Lower leg skin (tissue), 4 donors: ENCODE data around the gene XRCC4. TPM values are rescaled to one million over a fixed set of nuclear protein-coding genes. Genes with fewer than 3 reads are reported as not detected.
A peak's percentile ranks its signal among the peaks of the same experiment; 100 is the strongest.

Experiments
- DNase-seq, 2 donors: peaks; one replicate each; pipeline ENCODE4 v3.0.0-alpha.2; 2019; ENCODE audit warnings: low spot score in 2 of 2
- H3K4me3 ChIP-seq: fragments of 200-600 bp; sonication (generic); 2 replicates; pipeline ENCODE4 v1.5.1; 2017; ENCODE audit warnings: mild to moderate bottlenecking, low read depth; ENCODE audit not compliant: poor library complexity, severe bottlenecking
- POLR2A ChIP-seq, 2 donors: fragments of 450-650 bp; IDR thresholded peaks; one replicate each; pipeline ENCODE4 v1.6.1; 2016 to 2017; ENCODE audit warnings: antibody characterized with exemption in 2 of 2, mild to moderate bottlenecking in 1 of 2, moderate library complexity in 1 of 2
- WGBS, 2 donors: methylation state at CpG; one replicate each; pipeline ENCODE4 v1.1.5; 2018; 5-methylcytosine and 5-hydroxymethylcytosine counted together
- intact Hi-C: fragments of 100-400 bp; cut with DNase I; formaldehyde crosslinking; loops from one replicate; pipeline ENCODE4 v1.15.0; 2023; ENCODE audit warnings: low total_unique reads
- total RNA-seq, 4 donors: library from RNA; depleted of rRNA; stranded (reverse); fragments of >200 nt; gene quantifications; one replicate each; pipeline ENCODE4 v1.1.0, GENCODE V29; 2016
- TF ChIP-seq, protein P1 (sequence below), 3 donors: fragments of 450-650 bp; IDR thresholded peaks; one replicate each; pipeline ENCODE4 v1.5.1; 2016; ENCODE audit warnings: antibody characterized with exemption in 3 of 3, mild to moderate bottlenecking in 3 of 3, moderate library complexity in 2 of 3

XRCC4 gene
- total RNA-seq, 4 donors from 2014 or later = 2.0 to 7.0 (median 4.2) TPM

DNA sequence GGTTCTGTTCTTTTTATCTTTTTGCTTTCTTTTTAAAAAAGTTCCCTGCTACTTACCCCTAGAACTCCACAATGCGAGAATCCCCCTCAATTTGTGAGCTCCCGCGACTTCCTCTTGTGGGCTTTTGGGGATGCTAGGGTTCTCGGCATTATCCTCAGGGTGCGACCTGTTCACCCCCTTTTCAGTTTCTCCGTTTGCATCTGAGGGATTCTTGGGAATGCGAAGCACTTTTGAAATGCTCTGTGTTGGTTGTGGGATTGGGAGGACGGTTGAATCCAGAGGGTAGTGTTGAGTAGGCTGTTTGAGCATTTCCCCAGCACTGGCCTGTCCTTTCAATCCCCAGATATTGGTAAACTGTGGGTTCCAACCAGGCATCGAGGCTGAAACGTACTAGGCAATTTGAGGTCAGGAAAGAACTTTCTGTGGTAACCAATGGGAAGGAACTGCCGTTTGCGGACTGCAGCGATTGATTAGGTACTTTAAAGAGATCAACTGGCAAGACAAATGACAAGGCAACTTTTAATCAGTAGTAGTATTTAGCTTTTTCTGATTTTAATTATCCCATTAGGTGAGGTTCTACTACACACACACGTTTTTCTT is 415 bp downstream of the XRCC4 start:
- intact Hi-C loops = no loop called here
- DNase-seq = no peak
- no peak for TF ChIP-seq POLR2A (IDR thresholded peaks at IDR 0.05)
- TF ChIP-seq, protein P1, sequence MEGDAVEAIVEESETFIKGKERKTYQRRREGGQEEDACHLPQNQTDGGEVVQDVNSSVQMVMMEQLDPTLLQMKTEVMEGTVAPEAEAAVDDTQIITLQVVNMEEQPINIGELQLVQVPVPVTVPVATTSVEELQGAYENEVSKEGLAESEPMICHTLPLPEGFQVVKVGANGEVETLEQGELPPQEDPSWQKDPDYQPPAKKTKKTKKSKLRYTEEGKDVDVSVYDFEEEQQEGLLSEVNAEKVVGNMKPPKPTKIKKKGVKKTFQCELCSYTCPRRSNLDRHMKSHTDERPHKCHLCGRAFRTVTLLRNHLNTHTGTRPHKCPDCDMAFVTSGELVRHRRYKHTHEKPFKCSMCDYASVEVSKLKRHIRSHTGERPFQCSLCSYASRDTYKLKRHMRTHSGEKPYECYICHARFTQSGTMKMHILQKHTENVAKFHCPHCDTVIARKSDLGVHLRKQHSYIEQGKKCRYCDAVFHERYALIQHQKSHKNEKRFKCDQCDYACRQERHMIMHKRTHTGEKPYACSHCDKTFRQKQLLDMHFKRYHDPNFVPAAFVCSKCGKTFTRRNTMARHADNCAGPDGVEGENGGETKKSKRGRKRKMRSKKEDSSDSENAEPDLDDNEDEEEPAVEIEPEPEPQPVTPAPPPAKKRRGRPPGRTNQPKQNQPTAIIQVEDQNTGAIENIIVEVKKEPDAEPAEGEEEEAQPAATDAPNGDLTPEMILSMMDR (IDR thresholded peaks at IDR 0.05) = no peak
- peak overlapping the region; percentile 93 for H3K4me3 ChIP-seq
- WGBS, 2 donors = 1 to 2% methylated on average over 14 of the region's 14 CpGs

DNA sequence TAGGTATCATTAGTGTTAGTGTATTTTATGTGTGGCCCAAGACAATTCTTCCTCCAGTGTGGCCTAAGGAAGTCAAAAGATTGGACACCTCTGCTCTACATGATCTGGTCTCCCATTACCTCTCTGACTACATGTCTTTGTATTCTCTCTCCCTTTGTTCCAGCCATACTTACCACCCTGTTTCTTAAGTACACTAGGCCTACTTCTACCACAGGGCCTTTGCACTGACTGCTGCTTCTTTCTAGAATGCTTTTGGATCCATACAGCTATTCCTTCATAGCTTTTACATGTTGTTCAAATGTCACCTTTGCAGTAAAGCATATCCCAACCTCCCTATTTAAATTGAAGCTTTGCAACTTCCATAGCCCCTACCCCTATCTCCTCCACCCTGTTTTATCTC is 5.4 kb downstream of the XRCC4 start:
- TF ChIP-seq POLR2A (IDR thresholded peaks at IDR 0.05) = no peak
- TF ChIP-seq, protein P1 (IDR thresholded peaks at IDR 0.05) = no peak
- intact Hi-C loops = no loop called here
- no peak for DNase-seq

DNA sequence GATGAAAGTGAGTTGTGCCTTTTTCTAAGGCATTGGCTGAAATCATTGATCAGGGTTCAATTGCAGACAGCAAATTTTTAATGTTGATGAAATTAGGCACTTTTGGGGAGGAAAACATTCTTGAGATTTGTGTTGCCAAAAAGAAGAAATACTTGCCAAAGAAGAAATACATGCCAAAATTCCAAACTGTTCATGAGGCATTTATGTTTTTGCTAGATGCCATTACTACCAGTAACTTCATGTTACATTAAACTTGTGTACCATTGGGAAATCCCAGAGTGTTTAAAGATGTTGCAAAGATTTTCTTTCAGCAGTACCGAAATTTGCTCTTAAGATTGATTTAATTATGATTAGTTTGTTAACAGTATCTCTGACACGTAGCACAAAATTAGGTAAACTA is 7.0 kb downstream of the XRCC4 start:
- 90 to 91% methylated on average over 2 of the region's 2 CpGs for WGBS, 2 donors

More for the DNA sequence above, 5.4 kb downstream of the XRCC4 start:
- no peak overlapping the region for H3K4me3 ChIP-seq

DNA sequence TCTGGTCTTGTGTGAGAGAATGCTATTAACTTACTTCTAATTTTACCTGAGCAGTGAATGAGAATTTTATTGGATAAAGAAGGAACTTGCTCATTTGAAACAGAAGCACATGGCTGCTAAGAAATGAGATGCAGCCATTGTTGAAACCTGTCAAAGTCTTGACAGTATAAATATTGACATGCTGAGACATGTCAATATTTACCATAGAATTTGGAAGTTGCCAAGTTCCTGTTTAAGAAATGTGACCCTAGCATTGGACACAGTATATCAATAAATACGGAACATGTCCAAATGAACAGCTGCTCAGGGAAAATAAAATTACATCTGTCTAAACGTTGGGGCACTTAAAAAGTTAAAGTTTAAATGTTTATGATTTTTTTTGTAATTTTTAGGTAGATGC is 7.8 kb downstream of the XRCC4 start:
- no peak for TF ChIP-seq POLR2A (IDR thresholded peaks at IDR 0.05)
- TF ChIP-seq, protein P1 (IDR thresholded peaks at IDR 0.05) = no peak
- H3K4me3 ChIP-seq = no peak overlapping the region
- DNase-seq = no peak
- WGBS, 2 donors = 73 to 82% methylated on average over 2 of the region's 2 CpGs
- intact Hi-C loops = no loop called here

More for the DNA sequence above, 7.0 kb downstream of the XRCC4 start:
- TF ChIP-seq, protein P1 (IDR thresholded peaks at IDR 0.05) = no peak
- TF ChIP-seq POLR2A (IDR thresholded peaks at IDR 0.05) = no peak
- intact Hi-C loops = no loop called here
- no peak overlapping the region for H3K4me3 ChIP-seq
- no peak for DNase-seq

DNA sequence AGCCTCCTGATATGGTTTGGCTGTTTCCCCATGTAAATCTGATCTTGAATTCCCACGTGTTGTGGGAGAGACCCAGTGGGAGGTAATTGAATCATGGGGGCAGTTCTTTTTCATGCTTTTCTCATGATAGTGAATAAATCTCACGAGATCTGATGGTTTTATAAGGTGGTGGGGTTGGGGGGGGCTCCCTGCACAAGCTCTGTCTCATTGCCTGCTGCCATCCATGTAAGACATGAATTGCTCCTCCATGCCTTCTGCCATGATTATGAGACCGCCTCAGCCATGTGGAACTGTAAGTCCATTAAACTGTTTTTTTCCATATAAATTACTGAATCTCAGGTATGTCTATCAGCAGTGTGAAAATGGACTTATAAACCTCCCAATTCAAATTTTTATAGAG is 12.8 kb downstream of the XRCC4 start:
- 94 to 95% methylated on average over 3 of the region's 3 CpGs for WGBS, 2 donors
- intact Hi-C loops = no loop called here
- no peak overlapping the region for H3K4me3 ChIP-seq
- no peak for DNase-seq
- TF ChIP-seq, protein P1 (IDR thresholded peaks at IDR 0.05) = no peak
- no peak for TF ChIP-seq POLR2A (IDR thresholded peaks at IDR 0.05)

DNA sequence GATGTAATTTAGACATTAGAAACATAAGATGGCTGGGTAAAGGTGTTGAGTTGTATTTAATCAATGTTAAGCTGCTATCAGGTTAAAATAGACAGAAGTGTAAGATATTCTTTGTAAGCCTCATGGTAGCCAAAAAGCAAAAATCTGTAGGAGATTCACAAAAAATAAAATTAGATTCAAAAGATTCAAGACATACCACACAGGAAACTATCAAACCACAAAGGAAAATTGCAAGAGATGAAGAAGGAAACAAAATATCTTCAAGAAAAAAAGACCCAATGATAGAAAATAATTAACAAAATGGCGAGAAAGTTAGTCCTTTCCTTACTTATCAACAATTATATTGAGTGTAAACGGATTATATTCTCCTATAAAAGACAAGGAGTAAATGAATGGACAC is 15.3 kb downstream of the XRCC4 start:
- intact Hi-C loops = no loop called here
- DNase-seq = no peak
- 85 to 92% methylated on average over 2 of the region's 2 CpGs for WGBS, 2 donors
- H3K4me3 ChIP-seq = no peak overlapping the region
- TF ChIP-seq, protein P1 (IDR thresholded peaks at IDR 0.05) = no peak
- TF ChIP-seq POLR2A (IDR thresholded peaks at IDR 0.05) = no peak
